Activated CD8-positive, alpha-beta T cell treated with anti-CD3 and anti-CD28 coated beads, Interleukin-2, amount 10 ng/mL, durations not matched to agents 7 days and 5 days (primary cell): ENCODE results near the gene B3GNT7. TPM values are rescaled to one million over a fixed set of nuclear protein-coding genes. Genes with fewer than 3 reads are reported as not detected.
A peak's percentile ranks its signal among the peaks of the same experiment; 100 is the strongest.
"Not testable (repeated sequence)": the region's sequence is repeated elsewhere in the genome, so short reads cannot be mapped to it uniquely, and the experiment has no call there.

ENCODE experiments used
- ATAC-seq: fragments of 150-1000 bp; cut with Tn5 transposase; one replicate; pipeline ENCODE4 v1.10.0; 2021; ENCODE audit warnings: moderate library complexity
- CTCF ChIA-PET: fragments of 350-600 bp; sonication (Branson Sonifier 250); formaldehyde crosslinking; loops from one replicate; lab custom pipeline; 2021; ENCODE audit warnings: antibody characterized with exemption; lab: Charles Lee
- POLR2A ChIA-PET: fragments of 350-600 bp; sonication (Branson Sonifier 250); formaldehyde crosslinking; loops from one replicate; lab custom pipeline; 2021; ENCODE audit warnings: antibody characterized with exemption; lab: Charles Lee
- DNase-seq: peaks from one replicate; pipeline ENCODE4 v3.0.0-alpha.2; 2020
- H3K27ac Mint-ChIP-seq: one replicate; pipeline ENCODE4 v1.8.0; 2021; ENCODE audit warnings: mild to moderate bottlenecking, mixed read lengths
- H3K27me3 Mint-ChIP-seq: one replicate; pipeline ENCODE4 v1.8.0; 2021; ENCODE audit warnings: low read depth, mixed read lengths
- H3K36me3 Mint-ChIP-seq: one replicate; pipeline ENCODE4 v1.8.0; 2021; ENCODE audit warnings: low read depth, mixed read lengths
- H3K4me1 Mint-ChIP-seq: one replicate; pipeline ENCODE4 v1.8.0; 2021; ENCODE audit warnings: low read depth, mixed read lengths
- H3K4me3 Mint-ChIP-seq: one replicate; pipeline ENCODE4 v1.8.0; 2021; ENCODE audit warnings: mild to moderate bottlenecking, mixed read lengths
- H3K9me3 Mint-ChIP-seq: one replicate; pipeline ENCODE4 v1.8.0; 2022; ENCODE audit warnings: mixed read lengths; ENCODE audit not compliant: insufficient read depth
- total RNA-seq, 2 experiments: library from RNA; stranded (reverse); gene quantifications; one replicate each; pipeline ENCODE4 v1.2.3, GENCODE V29; 2021

The B3GNT7 gene
- total RNA-seq, 2 experiments from 2014 or later = 0.26 to 0.34 TPM

DNA sequence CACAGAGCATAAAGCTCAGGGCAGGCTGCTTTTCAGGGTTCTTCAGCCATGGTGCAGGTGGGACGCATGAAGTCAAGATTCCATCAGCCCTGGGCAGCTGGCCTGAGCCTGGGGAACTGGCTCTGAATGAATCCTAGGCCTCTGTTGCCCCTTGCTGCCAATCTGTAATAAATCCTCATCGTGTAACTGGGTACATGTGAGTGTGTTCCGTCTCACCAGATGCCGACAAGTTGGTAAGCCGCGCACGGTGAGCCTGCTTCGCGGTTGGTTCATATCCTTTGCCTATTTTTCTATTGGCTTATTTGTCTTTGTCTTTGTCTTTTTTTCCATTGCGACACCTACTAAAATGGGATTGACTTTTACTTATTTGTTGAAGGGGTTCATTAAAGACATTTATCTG, 27.7 kb downstream of the B3GNT7 start:
- H3K4me1 Mint-ChIP-seq = peaks cover 19% of the 10 kb centered on the region
- no peak for ATAC-seq
- DNase-seq = no peak
- ChIA-PET POLR2A (no interaction called here), CTCF (no interaction called here)
- H3K36me3 Mint-ChIP-seq = no peaks in the 10 kb centered on the region
- H3K27ac Mint-ChIP-seq = no peak overlapping the region
- no peaks in the 10 kb centered on the region for H3K27me3 Mint-ChIP-seq
- H3K4me3 Mint-ChIP-seq = no peak overlapping the region
- no peaks in the 10 kb centered on the region for H3K9me3 Mint-ChIP-seq

DNA sequence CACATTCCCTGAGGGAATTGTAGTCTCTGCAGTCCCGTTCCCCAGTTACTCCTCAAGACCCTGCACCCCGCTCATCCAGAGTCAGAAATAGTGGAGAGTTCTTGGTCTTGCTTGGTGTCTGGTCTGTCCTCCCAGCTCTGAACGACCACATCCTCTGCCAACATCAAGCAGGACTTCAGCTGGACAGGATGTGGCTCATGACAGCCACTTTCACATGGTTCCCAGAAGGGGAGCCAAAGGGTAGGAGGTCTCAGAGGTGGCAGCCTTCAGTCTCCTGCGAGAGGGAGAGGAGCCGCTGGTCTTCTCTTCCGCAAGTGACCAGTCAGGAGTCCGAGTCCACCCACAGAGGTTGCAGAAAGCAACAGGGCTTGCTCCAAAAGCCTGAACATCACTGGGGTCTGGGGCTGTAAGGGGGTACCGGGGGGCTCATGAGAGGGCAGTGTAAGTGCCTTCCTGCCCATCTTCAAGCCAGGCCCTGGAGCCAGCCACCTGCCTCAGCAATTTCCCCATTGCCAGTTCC, 29.8 kb downstream of the B3GNT7 start:
- H3K9me3 Mint-ChIP-seq = peaks cover 6% of the 10 kb centered on the region
- no peaks in the 10 kb centered on the region for H3K36me3 Mint-ChIP-seq
- H3K4me3 Mint-ChIP-seq = no peak overlapping the region
- H3K27ac Mint-ChIP-seq = peak overlapping the region; percentile 73
- ChIA-PET POLR2A (interaction anchor here (0.8 to 1.4 kb wide), 2 partner anchors 28 to 39 kb away, joined by 3 to 5 read pairs; partner anchors contain the start of gene NCL), CTCF (interaction anchor here (0.8 to 1.5 kb wide), 4 partner anchors 12 to 26 kb away, joined by 3 to 5 read pairs (median 4); no protein-coding TSS in a partner anchor)
- no peak for ATAC-seq
- DNase-seq = no peak
- H3K27me3 Mint-ChIP-seq = no peaks in the 10 kb centered on the region
- peaks cover 19% of the 10 kb centered on the region for H3K4me1 Mint-ChIP-seq

DNA sequence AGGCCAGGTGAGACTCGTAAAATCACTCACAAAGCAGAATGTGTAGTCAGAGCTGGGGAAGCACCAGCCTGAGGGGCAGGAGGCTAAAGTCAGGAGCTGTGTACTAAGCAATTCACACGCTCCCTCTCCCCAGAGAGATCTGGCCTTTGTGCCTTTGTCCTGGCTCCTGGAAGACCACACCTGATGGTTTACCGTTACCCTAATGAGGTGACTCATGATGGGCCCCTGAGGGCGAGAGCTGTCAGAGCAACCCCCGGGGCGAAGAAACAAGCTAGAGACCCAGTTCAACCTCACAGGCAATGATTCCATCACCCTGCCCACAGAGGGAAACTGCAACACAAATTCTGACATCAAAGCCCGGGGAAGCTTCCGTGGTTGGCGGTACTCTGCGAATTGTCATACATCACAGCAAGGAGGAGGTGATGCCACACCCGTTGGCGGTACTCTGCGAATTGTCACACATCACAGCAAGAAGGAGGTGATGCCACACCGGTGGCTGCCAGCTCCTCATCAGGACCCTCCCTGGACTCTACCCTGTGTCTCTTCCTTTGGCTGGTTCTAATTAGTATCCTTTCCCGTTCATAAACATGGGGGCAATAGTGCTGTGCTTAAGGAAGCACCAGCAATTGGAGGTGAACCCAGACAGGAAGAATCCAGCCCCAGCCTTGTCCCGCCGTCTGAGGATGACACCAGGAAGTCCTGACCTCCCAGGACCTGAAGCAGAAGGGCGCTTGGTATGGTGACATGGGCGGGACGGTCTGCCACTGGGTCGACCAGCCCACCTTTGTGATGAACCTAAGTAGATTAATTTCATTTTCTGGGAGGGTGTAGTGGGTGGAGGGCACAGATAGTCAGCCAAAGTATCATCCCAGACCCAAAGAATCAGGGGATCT, 30.5 kb downstream of the B3GNT7 start:
- ChIA-PET CTCF (interaction anchor here (0.8 to 1.2 kb wide), 2 partner anchors 13 to 26 kb away, joined by 4 to 5 read pairs; no protein-coding TSS in a partner anchor), POLR2A (interaction anchor here (0.8 to 1.4 kb wide), 3 partner anchors 27 to 620 kb away, joined by 3 to 5 read pairs (median 3); partner anchors contain the start of gene NCL)
- H3K9me3 Mint-ChIP-seq = peaks cover 6% of the 10 kb centered on the region
- H3K27me3 Mint-ChIP-seq = no peaks in the 10 kb centered on the region
- H3K36me3 Mint-ChIP-seq = peaks cover under 1% of the 10 kb centered on the region
- ATAC-seq = peak; percentile 83
- peak overlapping the region; percentile 73 for H3K27ac Mint-ChIP-seq
- H3K4me1 Mint-ChIP-seq = peaks cover 19% of the 10 kb centered on the region
- H3K4me3 Mint-ChIP-seq = peak overlapping the region; percentile 37
- DNase-seq = peak; percentile 64

DNA sequence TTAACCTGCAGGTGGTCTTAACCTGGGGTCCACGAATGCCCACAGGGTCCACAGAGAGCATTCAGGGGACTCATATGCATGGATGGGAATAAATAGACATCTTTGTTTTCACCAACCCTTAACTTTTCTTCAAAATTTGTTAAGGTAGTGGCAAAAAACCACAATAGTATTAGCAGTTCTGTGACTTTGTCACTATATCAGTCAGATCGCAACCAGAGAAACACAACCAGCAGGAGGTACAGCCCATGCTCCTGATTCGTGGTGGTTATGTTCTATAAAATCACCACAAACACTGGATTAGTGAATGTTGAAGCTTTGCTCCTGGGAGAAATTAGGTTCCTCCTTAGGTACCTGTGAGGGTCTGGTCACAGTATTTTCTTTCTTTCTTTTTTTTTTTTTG, 31.6 kb downstream of the B3GNT7 start:
- Mint-ChIP-seq H3K36me3 (peaks cover 4% of the 10 kb centered on the region), H3K4me3 (no peak overlapping the region), H3K27ac (peak overlapping the region; percentile 40), H3K9me3 (peaks cover 6% of the 10 kb centered on the region), H3K27me3 (no peaks in the 10 kb centered on the region), H3K4me1 (peaks cover 19% of the 10 kb centered on the region)
- ATAC-seq (no peak), DNase-seq (no peak)
- ChIA-PET POLR2A (interaction anchor here (1.0 to 1.1 kb wide), 2 partner anchors 23 to 25 kb away, joined by 3 read pairs; no protein-coding TSS in a partner anchor), CTCF (no interaction called here)

DNA sequence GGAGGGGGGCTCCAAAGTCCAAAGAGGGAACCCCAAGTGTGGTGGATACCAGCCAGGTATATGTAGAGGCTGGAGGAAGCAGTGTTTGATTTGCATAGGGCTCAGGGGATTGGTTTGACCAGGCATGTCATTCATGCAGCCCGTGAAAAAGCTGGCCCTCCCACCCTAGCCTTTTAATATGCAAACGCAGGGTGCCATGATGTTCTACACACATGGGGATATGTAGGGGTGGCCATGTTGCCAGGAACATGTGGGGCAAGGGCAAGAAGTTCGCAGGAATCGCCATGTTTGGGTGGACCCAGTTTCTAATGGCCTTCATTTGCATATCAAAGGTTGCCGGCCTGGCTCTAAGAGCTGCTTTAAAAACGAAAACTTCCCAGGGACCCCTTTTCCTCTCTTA, 33.6 kb downstream of the B3GNT7 start:
- no peak overlapping the region for H3K4me3 Mint-ChIP-seq
- H3K9me3 Mint-ChIP-seq = peaks cover 6% of the 10 kb centered on the region
- ATAC-seq (no peak), DNase-seq (no peak)
- no peak overlapping the region for H3K27ac Mint-ChIP-seq
- ChIA-PET CTCF (interaction anchor here (1.2 kb wide), 1 partner anchor 16 kb away, joined by 4 read pairs; no protein-coding TSS in a partner anchor), POLR2A (no interaction called here)
- peaks cover 4% of the 10 kb centered on the region for H3K36me3 Mint-ChIP-seq
- H3K4me1 Mint-ChIP-seq = peaks cover 23% of the 10 kb centered on the region
- no peaks in the 10 kb centered on the region for H3K27me3 Mint-ChIP-seq

DNA sequence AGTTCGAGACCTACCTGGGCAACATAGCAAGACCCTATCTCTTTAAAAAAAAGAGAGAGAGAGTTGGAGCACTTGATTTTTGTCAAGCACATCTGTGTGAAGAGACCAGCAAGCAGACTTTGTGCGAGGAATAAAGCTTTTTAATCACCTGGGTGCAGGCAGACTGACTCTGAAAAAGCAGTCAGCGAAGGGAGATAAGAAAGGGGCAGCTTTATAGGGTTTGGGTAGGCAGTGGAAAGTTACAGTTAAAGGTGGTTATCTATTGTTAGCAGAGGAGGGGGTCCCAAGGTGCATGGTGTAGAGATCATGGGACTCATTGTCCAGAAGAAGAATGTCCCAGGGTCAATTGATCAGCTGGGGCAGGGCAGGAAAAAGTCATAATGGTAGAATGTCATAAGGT, 34.4 kb downstream of the B3GNT7 start:
- no peaks in the 10 kb centered on the region for H3K27me3 Mint-ChIP-seq
- no peak for ATAC-seq
- H3K4me1 Mint-ChIP-seq = peaks cover 24% of the 10 kb centered on the region
- peaks cover 4% of the 10 kb centered on the region for H3K36me3 Mint-ChIP-seq
- peaks cover 6% of the 10 kb centered on the region for H3K9me3 Mint-ChIP-seq
- ChIA-PET CTCF (interaction anchor here (1.2 kb wide), 1 partner anchor 17 kb away, joined by 4 read pairs; no protein-coding TSS in a partner anchor), POLR2A (no interaction called here)
- H3K27ac Mint-ChIP-seq = no peak overlapping the region
- no peak overlapping the region for H3K4me3 Mint-ChIP-seq
- no peak for DNase-seq

DNA sequence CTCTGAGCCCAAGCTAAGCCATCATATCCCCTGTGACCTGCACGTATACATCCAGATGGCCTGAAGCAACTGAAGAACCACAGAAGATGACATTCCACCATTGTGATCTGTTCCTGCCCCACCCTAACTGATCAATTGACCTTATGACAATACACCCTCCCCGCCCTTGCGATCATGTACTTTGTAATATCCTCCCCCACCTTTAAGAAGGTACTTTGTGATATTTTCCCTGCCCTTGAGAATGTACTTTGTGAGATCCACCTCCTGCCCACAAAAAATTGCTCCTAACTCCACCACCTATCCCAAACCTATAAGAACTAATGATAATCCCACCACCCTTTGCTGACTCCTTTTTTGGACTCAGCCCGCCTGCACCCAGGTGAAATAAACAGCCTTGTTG, 34.9 kb downstream of the B3GNT7 start:
- H3K36me3 Mint-ChIP-seq, DNase-seq, H3K4me3 Mint-ChIP-seq, CTCF ChIA-PET, ATAC-seq, POLR2A ChIA-PET, H3K27me3 Mint-ChIP-seq, H3K27ac Mint-ChIP-seq, H3K9me3 Mint-ChIP-seq: not testable (repeated sequence)
- peaks cover 20% of the 10 kb centered on the region for H3K4me1 Mint-ChIP-seq

DNA sequence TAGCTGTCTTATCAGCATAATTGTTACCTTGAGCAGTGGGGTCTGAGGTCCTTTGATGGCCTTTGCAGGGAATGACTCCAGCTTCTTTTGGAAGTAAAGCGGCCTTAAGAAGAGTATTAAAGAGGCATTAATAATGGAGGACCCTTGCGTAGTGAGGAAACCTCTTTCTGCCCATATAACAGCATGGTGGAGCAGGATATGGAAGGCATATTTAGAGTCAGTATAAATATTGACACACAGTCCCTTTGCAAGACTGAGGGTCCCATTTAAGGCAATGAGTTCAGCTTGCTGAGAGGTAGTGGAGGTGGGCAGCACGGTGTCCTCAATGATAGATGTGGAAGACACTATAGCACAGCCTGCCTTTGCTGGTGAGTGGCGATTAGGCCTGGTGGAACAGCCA, 36.1 kb downstream of the B3GNT7 start:
- CTCF ChIA-PET = no interaction called here
- peaks cover 6% of the 10 kb centered on the region for H3K9me3 Mint-ChIP-seq

DNA sequence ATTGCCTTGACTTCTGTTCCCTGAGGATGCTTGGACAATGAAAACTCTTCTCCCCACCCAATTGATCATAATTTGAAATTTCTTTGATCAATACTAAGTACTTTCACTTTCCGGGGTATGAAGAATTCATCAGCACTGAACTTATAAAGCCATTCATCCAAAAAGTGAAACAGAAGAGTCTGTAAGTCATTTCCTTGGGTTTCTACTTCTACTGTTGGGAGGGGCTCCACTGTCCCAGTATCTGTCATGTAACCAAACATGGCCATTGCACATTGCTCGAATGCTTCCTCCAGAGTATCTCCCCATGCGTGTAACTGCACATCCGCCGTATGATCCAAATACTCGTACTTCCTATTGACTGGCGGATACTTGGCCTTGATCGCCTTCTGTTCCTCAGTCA, 38.5 kb downstream of the B3GNT7 start:
- H3K4me3 Mint-ChIP-seq = no peak overlapping the region
- H3K27ac Mint-ChIP-seq = no peak overlapping the region
- ChIA-PET POLR2A (no interaction called here), CTCF (interaction anchor here (1.6 kb wide), 1 partner anchor 18 kb away, joined by 4 read pairs; no protein-coding TSS in a partner anchor)
- H3K27me3 Mint-ChIP-seq = no peaks in the 10 kb centered on the region
- H3K4me1 Mint-ChIP-seq = peaks cover 5% of the 10 kb centered on the region
- peaks cover 6% of the 10 kb centered on the region for H3K9me3 Mint-ChIP-seq
- DNase-seq (no peak), ATAC-seq (no peak)
- peaks cover 4% of the 10 kb centered on the region for H3K36me3 Mint-ChIP-seq

More for the DNA sequence above, 36.1 kb downstream of the B3GNT7 start:
- H3K27ac Mint-ChIP-seq = no peak overlapping the region
- H3K4me1 Mint-ChIP-seq = peaks cover 8% of the 10 kb centered on the region
- DNase-seq (no peak), ATAC-seq (no peak)
- H3K36me3 Mint-ChIP-seq = peaks cover 4% of the 10 kb centered on the region
- no peaks in the 10 kb centered on the region for H3K27me3 Mint-ChIP-seq
- no peak overlapping the region for H3K4me3 Mint-ChIP-seq
- POLR2A ChIA-PET = no interaction called here

DNA sequence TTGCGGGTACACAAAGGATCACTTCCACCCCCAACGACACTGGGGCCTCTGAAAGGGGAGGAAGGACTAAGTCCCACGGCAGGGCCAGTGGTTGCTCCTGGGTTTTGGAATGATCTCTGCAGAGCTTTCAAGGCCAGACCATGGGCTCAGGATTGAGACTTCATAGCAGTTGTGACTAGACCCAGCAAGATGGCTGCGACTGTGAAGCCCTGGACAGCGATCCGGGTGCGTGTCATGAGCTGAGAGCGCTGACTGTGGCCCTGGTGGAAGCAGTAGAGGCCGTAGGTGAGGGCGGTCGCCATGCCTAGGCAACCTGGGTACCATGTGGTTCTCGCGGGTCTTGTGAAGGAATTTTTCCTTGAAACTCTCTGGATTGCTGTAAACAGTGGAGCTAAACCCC, 41.4 kb downstream of the B3GNT7 start:
- CTCF ChIA-PET = no interaction called here
- no peak overlapping the region for H3K4me3 Mint-ChIP-seq

DNA sequence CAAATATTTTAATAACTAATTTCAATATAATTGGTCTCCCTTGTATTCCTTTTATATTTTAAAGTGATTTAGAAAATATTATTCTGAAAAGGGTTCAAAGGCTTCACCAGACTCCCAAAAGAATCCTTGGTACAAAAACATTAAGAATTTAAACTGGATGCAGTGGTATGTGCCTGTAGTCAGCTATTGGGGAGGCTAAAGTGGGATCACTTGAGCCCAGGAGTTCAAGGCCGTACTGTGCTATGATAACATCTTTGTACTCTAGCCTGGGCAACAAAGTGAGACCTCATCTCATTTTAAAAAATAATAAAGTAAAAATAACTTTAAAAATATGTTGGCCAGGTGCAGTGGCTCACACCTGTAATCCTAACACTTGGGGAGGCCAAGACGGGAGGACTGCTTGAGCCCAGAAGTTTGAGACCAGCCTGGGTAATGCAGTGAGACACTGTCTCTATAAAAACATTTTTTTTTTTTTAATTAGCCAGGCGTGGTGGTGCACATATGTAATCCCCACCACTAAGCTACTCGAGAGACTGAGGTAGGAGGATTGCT, 54.1 kb downstream of the B3GNT7 start:
- ChIA-PET POLR2A (interaction anchor here (0.9 to 2.1 kb wide), 2 partner anchors 14 to 22 kb away, joined by 3 to 10 read pairs; partner anchors contain the start of gene NCL), CTCF (interaction anchor here (0.9 kb wide), 1 partner anchor 153 kb away, joined by 3 read pairs; no protein-coding TSS in a partner anchor)
- Mint-ChIP-seq H3K27me3 (no peaks in the 10 kb centered on the region), H3K4me1 (no peaks in the 10 kb centered on the region), H3K36me3 (peaks cover 27% of the 10 kb centered on the region), H3K4me3 (no peak overlapping the region), H3K27ac (no peak overlapping the region), H3K9me3 (no peaks in the 10 kb centered on the region)
- DNase-seq (no peak), ATAC-seq (no peak)

More for the DNA sequence above, 41.4 kb downstream of the B3GNT7 start:
- Mint-ChIP-seq H3K27me3 (no peaks in the 10 kb centered on the region), H3K4me1 (peaks cover 5% of the 10 kb centered on the region), H3K27ac (no peak overlapping the region), H3K9me3 (no peaks in the 10 kb centered on the region), H3K36me3 (no peaks in the 10 kb centered on the region)
- POLR2A ChIA-PET = no interaction called here
- ATAC-seq = no peak
- no peak for DNase-seq
